Measurements from ENCODE around the gene GCG.
A peak's percentile ranks its signal among the peaks of the same experiment; 100 is the strongest.

Gene GCG

DNA sequence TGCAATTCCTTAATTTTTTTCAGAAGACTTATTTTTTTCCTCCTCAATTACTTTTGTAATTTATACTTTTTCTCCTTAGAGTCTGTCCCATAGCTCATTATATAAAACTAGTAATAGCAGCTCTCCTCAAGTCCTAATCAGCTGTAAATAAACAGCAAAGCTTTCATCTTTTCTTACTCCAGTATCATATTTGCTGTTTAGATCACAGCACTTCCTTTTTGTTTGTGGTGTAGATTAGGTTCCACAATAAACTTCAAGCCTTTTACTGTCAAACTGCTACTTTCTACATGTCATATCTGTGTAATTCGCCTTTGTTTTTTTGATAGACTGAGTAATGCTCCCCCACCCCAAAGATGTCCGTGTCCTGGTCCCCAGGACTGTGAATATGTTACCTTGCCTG is 25.5 kb downstream of the GCG start:
- Histone ChIP-seq H3K36me3 (no peaks in the 10 kb centered on the region), H3K27me3 (no peaks in the 10 kb centered on the region), H3K27ac (no peak overlapping the region), H3K4me1 (no peaks in the 10 kb centered on the region), H3K9me3 (peaks cover 0 to 4% (median 0%) of the 10 kb centered on the region in 3 donors), H3K4me3 (no peak overlapping the region)
- intact Hi-C loops (cut with DNase I; ENCODE audit: low total_unique reads), result loop anchor here (10.0 kb wide), 1 partner anchor 122 kb away; no protein-coding TSS in a partner anchor
- TF ChIP-seq, protein P1, sequence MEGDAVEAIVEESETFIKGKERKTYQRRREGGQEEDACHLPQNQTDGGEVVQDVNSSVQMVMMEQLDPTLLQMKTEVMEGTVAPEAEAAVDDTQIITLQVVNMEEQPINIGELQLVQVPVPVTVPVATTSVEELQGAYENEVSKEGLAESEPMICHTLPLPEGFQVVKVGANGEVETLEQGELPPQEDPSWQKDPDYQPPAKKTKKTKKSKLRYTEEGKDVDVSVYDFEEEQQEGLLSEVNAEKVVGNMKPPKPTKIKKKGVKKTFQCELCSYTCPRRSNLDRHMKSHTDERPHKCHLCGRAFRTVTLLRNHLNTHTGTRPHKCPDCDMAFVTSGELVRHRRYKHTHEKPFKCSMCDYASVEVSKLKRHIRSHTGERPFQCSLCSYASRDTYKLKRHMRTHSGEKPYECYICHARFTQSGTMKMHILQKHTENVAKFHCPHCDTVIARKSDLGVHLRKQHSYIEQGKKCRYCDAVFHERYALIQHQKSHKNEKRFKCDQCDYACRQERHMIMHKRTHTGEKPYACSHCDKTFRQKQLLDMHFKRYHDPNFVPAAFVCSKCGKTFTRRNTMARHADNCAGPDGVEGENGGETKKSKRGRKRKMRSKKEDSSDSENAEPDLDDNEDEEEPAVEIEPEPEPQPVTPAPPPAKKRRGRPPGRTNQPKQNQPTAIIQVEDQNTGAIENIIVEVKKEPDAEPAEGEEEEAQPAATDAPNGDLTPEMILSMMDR (IDR thresholded peaks at IDR 0.05), result no peak
- no peak for DNase-seq

DNA sequence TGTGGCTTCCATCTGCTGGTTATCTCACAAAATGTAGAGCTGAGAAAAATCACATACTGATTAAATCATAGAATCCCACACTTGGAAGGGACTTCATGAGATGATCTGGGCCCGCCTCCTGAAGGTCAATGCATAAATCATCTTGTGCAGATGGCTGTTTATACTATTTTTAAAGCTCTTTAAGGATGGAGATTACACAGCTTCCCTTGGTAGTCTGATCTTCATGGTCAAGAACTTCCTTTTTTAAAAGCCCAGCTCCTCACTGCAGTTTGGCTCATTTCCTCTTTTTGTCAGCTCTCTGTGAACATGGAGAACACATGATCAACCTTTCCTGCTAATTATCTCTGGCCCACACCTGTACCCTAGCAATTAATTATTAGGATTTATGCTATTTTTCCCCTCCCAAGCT is 25.9 kb downstream of the GCG start:
- intact Hi-C loops (cut with DNase I; ENCODE audit: low total_unique reads), result loop anchor here (10.0 kb wide), 1 partner anchor 121 kb away; no protein-coding TSS in a partner anchor
- no peaks in the 10 kb centered on the region for H3K36me3 ChIP-seq
- H3K4me1 ChIP-seq, result no peaks in the 10 kb centered on the region
- no peak overlapping the region for H3K27ac ChIP-seq
- TF ChIP-seq, protein P1 (IDR thresholded peaks at IDR 0.05), result no peak
- H3K27me3 ChIP-seq, result no peaks in the 10 kb centered on the region
- DNase-seq, result no peak
- no peak overlapping the region for H3K4me3 ChIP-seq
- peaks cover 0 to 4% (median 0%) of the 10 kb centered on the region in 3 donors for H3K9me3 ChIP-seq

DNA sequence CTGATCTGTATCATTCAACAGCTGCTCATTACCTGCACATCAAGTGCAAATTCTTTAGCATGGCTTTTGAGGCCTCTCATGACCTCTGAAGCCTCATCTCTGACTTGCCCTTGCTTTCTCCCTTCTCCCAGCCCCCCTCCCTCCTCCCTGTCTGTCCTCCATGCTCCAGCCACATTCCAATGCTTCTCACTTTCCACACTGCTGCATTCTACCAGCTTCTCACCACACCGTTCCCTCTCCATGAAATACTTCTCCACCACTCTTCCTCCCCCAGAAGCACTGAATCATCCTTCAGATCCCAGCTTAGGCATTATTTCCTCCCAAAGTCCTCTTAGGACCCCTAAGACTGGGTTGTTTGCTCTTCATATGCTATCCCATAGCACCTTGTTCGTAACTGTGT is 26.9 kb downstream of the GCG start:
- no peak overlapping the region for H3K4me3 ChIP-seq
- no peaks in the 10 kb centered on the region for H3K9me3 ChIP-seq
- no peak for DNase-seq
- no peaks in the 10 kb centered on the region for H3K36me3 ChIP-seq
- no peaks in the 10 kb centered on the region for H3K4me1 ChIP-seq
- H3K27ac ChIP-seq, result no peak overlapping the region
- no peaks in the 10 kb centered on the region for H3K27me3 ChIP-seq
- intact Hi-C loops (cut with DNase I; ENCODE audit: low total_unique reads), result loop anchor here (10.0 kb wide), 1 partner anchor 120 kb away; no protein-coding TSS in a partner anchor
- TF ChIP-seq, protein P1 (IDR thresholded peaks at IDR 0.05), result no peak

DNA sequence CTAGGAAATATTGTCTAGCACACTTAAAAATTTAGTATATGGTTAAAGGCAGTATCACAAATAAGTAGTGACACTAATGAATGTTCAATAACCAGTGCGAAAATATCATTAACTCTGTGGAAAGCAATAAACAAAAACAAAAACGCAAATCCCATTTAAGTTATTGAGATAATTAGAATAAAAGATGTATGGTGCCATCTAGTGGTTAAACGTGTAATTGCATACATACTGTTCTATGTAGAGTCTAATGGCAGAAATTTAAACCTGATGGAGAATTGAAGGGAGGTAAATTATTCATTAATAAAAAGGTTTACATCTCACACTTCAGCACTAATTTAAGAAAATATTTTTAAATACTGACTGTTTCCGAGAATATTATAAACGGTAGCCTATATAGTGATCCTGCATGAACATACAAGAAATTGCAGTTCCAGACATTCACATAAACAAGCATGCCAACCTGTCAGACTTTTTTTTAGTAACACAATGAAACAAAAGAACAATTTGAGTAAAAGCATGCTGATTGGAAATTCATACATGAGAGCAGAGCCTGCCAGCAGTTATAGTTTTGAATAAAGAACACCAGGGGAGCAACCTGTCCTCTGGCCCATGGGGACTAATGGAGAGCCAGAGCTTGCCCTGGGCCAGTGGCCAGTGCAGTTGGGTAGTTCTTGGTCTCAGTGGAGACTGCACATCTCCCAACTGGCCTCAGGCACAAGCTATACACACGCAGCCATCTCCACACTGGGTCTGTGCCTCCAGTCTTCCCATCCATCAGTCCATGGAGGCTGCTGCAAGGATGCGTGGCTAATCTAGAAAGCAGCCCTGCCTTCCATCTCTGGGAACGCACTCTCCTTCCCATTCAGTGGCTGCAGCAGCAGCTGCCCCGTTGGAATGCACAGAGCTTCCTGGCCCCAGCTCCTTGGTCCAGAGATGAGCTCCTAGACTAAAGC is 28.0 kb downstream of the GCG start:
- no peak overlapping the region for H3K4me3 ChIP-seq
- no peaks in the 10 kb centered on the region for H3K9me3 ChIP-seq
- no peaks in the 10 kb centered on the region for H3K36me3 ChIP-seq
- no peak for DNase-seq
- intact Hi-C loops (cut with DNase I; ENCODE audit: low total_unique reads), result loop anchor here (10.0 kb wide), 1 partner anchor 119 kb away; no protein-coding TSS in a partner anchor
- no peaks in the 10 kb centered on the region for H3K27me3 ChIP-seq
- TF ChIP-seq, protein P1 (IDR thresholded peaks at IDR 0.05), result peak; percentile 60 to 78
- no peak overlapping the region for H3K27ac ChIP-seq
- no peaks in the 10 kb centered on the region for H3K4me1 ChIP-seq

DNA sequence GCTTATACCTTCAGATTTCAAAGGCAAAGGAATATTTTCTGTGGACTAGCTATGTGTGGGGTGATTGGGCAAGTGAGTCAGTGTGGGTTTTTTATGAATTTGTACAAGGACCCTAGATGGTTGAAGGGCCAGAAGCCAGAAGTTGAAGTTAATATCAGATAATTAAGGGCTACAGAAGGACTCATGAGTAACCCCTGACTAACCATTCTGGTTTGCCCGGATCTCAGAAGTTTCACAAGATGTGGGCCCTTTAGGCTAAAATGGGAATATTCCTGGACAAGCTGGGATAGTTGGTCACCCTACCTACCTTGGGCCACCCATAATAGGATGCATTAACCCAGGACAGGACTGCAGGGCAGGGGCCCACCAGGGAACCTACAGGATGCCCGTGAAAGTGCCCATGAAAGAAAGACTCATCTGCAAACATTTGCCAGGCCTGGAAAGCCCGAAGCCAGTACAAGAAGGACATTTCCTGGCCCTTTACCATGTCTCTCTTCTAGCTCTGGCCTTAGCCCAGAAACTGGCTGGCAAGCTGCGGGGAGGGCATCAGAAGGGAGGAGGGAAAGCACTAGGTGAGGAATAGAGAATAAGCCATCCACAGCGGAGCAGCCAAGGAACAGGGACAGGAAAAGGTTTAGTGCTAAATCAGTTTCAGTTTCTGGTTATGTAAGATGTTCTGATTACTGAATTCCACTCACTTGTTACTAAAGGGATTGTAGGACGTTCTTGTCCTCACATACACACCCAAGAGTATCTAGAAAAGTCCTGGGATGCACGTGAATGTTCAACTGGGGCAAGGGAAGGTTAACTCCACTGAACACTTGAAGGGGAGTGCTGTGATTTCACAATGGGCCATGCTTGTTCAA is 33.6 kb downstream of the GCG start:
- Histone ChIP-seq H3K27ac (no peak overlapping the region), H3K4me1 (peaks cover 0 to 22% (median 3%) of the 10 kb centered on the region in 4 donors), H3K36me3 (no peaks in the 10 kb centered on the region), H3K9me3 (no peaks in the 10 kb centered on the region), H3K4me3 (no peak overlapping the region), H3K27me3 (no peaks in the 10 kb centered on the region)
- intact Hi-C loops (cut with DNase I; ENCODE audit: low total_unique reads), result no loop called here
- TF ChIP-seq, protein P1 (IDR thresholded peaks at IDR 0.05), result no peak
- no peak for DNase-seq
